22Rv1 (cell line): ENCODE data around the gene STK36.
A peak's percentile ranks its signal among the peaks of the same experiment; 100 is the strongest.

Source experiments
- H3K27ac ChIP-seq: fragments of 450-650 bp; 2 replicates; pipeline ENCODE4 v1.5.1; 2017
- ZFX ChIP-seq: fragments of 450-650 bp; IDR thresholded peaks from 2 replicates; pipeline ENCODE4 v1.6.1; 2017; ENCODE audit warnings: antibody characterized with exemption, borderline replicate concordance
- TF ChIP-seq, protein P1 (sequence below): fragments of 450-650 bp; IDR thresholded peaks from 2 replicates; pipeline ENCODE4 v1.5.1; 2017; ENCODE audit warnings: mild to moderate bottlenecking

The STK36 gene

DNA sequence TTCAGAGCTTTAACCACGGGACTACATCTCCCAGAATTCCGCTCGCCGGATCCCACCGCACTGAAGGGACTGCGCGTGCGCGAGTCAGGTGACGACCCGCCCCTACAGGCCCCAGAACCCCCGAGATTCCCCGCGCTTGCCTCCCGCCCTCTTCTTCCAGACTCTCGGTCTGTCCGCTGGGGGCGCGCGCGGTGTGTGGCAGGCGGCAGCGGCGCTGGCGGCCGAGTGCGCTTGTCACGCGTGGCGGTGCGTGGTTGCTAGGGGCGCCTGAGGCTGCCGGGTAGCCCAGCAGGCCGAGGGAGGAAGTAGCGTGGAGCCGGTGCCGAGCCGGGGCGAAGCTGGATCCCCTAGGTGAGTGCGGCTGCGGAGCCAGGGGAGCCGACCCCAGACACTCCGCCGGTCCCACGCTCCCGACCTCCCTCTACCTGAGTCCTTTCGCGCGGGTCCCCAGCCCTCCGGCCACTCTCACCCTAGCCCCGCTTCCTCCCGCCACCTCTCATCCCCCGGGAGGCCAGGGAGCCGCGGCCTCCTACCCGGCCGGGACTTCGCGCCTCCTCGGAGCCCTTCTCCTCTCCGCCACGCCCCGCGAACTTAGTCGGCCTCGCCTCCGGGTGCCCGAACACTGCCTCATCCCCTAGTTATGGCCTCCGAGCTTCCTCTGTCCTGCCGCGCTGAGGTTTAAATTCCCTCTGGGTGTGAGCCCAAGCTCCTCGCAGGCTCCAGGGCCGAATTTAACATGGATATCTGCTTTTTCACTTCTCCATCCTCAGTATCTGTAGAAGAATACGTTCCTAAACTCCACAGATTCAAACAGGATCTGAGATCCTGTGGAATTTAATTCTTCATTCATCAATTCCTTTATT, 39.0 kb downstream of the STK36 start, which contains the start of gene TTLL4:
Gene TTLL4 (plus strand): TSS at position 149 of the 863 bp plus-strand sequence. CDS start 26,842 bp downstream, outside the sequence.
- TF ChIP-seq, protein P1, sequence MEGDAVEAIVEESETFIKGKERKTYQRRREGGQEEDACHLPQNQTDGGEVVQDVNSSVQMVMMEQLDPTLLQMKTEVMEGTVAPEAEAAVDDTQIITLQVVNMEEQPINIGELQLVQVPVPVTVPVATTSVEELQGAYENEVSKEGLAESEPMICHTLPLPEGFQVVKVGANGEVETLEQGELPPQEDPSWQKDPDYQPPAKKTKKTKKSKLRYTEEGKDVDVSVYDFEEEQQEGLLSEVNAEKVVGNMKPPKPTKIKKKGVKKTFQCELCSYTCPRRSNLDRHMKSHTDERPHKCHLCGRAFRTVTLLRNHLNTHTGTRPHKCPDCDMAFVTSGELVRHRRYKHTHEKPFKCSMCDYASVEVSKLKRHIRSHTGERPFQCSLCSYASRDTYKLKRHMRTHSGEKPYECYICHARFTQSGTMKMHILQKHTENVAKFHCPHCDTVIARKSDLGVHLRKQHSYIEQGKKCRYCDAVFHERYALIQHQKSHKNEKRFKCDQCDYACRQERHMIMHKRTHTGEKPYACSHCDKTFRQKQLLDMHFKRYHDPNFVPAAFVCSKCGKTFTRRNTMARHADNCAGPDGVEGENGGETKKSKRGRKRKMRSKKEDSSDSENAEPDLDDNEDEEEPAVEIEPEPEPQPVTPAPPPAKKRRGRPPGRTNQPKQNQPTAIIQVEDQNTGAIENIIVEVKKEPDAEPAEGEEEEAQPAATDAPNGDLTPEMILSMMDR, result peak; percentile 96
- no peak for TF ChIP-seq ZFX
- H3K27ac ChIP-seq, result peak within 1 kb of the TSS; percentile 85

DNA sequence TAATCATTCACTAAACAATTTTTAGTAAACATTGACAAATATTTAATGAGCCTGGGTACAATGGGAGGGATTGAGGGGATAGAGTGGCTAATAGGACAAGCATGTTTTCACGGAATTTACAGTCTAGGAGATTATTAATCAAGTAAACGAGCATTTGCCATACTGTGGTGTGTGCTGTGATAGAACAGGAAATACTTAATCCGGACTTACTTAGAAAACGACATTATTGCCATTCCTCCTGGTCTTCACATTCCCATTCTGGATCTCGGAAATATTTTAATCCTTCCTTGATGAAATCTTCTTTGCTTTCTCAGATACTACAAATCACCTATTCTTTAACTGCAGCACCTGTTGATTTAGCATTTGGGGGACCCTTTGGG, 39.7 kb downstream of the STK36 start:
- TF ChIP-seq, protein P1, result no peak
- TF ChIP-seq ZFX, result no peak
- H3K27ac ChIP-seq, result peak overlapping the region; percentile 85

DNA sequence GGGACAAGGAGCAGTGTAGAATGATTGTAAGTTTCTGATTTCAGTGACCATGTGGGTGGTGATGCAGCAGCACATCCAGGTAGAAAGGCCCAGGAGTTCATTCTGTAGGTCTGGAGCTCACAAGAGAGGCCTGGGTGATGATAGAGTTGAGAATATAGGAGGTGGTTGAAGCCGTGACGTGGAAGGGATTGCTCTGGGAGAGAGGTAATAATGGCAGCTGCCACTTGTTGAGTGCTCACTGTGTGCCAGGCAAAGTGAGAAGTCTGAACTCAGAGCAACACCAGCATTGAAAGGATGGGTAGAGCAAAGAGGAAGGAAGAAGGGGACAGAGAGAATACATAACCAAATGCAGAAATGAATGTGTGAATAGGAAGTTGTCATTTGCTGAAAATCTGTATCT, 42.0 kb downstream of the STK36 start:
- no peak overlapping the region for H3K27ac ChIP-seq
- TF ChIP-seq, protein P1, result no peak
- no peak for TF ChIP-seq ZFX

DNA sequence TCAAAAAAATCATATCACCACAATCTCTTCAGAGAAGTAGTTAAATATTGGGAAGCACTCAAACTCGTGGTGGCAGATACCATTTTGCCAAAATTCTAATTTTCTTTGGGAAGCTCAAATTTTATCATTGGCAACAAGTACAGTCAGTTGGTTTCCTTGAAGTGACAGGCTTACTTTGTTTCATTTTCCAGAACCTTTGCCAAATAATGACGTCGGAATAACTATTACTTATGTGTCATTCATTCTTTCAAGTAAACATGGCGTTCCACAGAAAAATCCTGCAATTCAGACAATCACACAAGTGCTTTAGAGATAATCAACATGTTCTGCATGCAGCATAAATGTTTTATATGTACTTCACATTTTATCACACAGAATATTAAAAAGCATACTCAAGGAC, 44.2 kb downstream of the STK36 start:
- TF ChIP-seq, protein P1, result no peak
- no peak for TF ChIP-seq ZFX
- H3K27ac ChIP-seq, result no peak overlapping the region

DNA sequence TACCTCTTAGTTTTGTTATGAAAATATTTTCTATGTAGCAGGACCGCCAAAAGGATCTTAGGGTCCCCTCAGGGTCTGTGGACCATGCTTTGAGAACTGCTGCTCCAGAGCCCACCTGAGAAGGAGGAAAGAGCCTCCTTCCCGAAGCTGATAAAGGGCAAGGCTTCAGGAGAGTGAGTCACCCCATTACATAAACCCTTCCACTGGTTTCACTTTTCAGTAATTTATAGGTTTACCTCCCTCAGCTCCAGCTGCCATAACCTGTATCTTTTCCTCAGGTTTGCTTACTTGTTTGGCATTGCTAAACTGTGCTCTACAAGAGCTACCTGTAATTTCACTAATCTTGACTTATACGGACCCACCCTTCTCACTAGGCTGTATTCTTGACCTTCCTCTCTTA, 45.4 kb downstream of the STK36 start:
- no peak for TF ChIP-seq ZFX
- TF ChIP-seq, protein P1, result no peak
- H3K27ac ChIP-seq, result no peak overlapping the region

DNA sequence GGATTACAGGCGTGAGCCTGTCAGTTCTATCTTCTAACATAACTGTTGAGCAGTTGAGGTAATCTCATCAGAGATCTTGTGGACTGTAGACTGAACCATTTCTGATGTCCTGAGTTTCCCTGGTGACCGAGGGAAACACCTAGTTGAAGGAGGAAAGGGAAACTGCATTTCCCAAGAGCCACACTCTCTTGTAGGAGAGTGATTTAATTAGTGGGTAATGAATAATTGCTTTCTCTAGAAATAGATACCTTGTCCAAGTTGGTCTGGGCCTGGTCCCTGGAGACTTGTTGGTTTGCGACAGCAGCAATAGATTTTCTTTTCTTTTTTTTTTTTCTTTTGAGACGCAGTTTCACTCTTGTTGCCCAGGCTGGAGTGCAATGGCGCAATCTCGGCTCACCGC, 46.2 kb downstream of the STK36 start:
- H3K27ac ChIP-seq, result no peak overlapping the region
- TF ChIP-seq ZFX, result no peak
- TF ChIP-seq, protein P1, result no peak

DNA sequence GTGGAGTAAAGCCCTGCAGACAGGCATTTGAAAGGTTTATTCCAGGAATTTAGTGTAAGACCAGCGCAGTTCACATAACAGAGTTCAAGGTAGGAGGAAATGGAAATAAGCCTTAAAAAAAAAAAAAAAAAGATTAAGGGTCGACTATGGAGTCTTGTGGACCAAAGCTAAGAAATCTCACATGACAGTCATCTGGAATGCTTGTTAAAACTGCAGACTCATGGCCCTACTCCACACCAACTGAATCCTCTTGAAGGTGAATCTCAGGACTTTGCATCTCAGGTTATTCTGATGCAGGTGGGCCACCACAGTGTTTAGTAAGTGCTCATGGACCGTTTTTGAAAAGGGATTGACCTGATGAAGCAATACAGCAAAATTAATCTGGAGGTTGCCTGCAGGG, 47.6 kb downstream of the STK36 start:
- no peak overlapping the region for H3K27ac ChIP-seq
- TF ChIP-seq, protein P1, result no peak
- TF ChIP-seq ZFX, result no peak
